ENCODE data around the gene BACH2. TPM values are rescaled to one million over a fixed set of nuclear protein-coding genes. Genes with fewer than 3 reads are reported as not detected.

Gene BACH2
- total and polyA plus RNA-seq, 7 donors = under 0.01 to 5.6 (median 1.4) TPM

- 90 to 93% methylated on average over 4 of the region's 4 CpGs for WGBS, 2 donors
- H3K36me3 ChIP-seq = no peaks in the 10 kb centered on the region
- TF ChIP-seq POLR2AphosphoS5 (IDR thresholded peaks at IDR 0.05) = no peak
- no peak for TF ChIP-seq EP300 (IDR thresholded peaks at IDR 0.05)
- TF ChIP-seq POLR2A (IDR thresholded peaks at IDR 0.05) = no peak
- TF ChIP-seq, protein P1, sequence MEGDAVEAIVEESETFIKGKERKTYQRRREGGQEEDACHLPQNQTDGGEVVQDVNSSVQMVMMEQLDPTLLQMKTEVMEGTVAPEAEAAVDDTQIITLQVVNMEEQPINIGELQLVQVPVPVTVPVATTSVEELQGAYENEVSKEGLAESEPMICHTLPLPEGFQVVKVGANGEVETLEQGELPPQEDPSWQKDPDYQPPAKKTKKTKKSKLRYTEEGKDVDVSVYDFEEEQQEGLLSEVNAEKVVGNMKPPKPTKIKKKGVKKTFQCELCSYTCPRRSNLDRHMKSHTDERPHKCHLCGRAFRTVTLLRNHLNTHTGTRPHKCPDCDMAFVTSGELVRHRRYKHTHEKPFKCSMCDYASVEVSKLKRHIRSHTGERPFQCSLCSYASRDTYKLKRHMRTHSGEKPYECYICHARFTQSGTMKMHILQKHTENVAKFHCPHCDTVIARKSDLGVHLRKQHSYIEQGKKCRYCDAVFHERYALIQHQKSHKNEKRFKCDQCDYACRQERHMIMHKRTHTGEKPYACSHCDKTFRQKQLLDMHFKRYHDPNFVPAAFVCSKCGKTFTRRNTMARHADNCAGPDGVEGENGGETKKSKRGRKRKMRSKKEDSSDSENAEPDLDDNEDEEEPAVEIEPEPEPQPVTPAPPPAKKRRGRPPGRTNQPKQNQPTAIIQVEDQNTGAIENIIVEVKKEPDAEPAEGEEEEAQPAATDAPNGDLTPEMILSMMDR (IDR thresholded peaks at IDR 0.05) = no peak
- no peak overlapping the region for H3K4me3 ChIP-seq
- H3K27me3 ChIP-seq = no peaks in the 10 kb centered on the region
- peaks cover 0 to 17% (median 11%) of the 10 kb centered on the region in 4 donors for H3K4me1 ChIP-seq
- intact Hi-C loops (cut with DNase I) = no loop called here
- no peak overlapping the region for H3K27ac ChIP-seq
- DNase-seq = no peak
- no peaks in the 10 kb centered on the region for H3K9me3 ChIP-seq
Measured at GRCh38 chr6:90193359-90193758, 103.3 kb downstream of the BACH2 start.

GRCh38 chr6:90192857-90193256 lies 103.8 kb downstream of the BACH2 start:
- H3K27ac ChIP-seq = no peak overlapping the region
- TF ChIP-seq POLR2AphosphoS5 (IDR thresholded peaks at IDR 0.05) (no peak), EP300 (IDR thresholded peaks at IDR 0.05) (no peak), POLR2A (IDR thresholded peaks at IDR 0.05) (no peak)
- TF ChIP-seq, protein P1 (IDR thresholded peaks at IDR 0.05) = no peak
- H3K4me3 ChIP-seq = no peak overlapping the region
- intact Hi-C loops (cut with DNase I) = no loop called here
- no peaks in the 10 kb centered on the region for H3K36me3 ChIP-seq
- H3K27me3 ChIP-seq = no peaks in the 10 kb centered on the region
- H3K9me3 ChIP-seq = no peaks in the 10 kb centered on the region
- peaks cover 0 to 17% (median 11%) of the 10 kb centered on the region in 4 donors for H3K4me1 ChIP-seq
- DNase-seq = no peak
- WGBS, 2 donors = 89 to 94% methylated on average over 3 of the region's 3 CpGs

DNA sequence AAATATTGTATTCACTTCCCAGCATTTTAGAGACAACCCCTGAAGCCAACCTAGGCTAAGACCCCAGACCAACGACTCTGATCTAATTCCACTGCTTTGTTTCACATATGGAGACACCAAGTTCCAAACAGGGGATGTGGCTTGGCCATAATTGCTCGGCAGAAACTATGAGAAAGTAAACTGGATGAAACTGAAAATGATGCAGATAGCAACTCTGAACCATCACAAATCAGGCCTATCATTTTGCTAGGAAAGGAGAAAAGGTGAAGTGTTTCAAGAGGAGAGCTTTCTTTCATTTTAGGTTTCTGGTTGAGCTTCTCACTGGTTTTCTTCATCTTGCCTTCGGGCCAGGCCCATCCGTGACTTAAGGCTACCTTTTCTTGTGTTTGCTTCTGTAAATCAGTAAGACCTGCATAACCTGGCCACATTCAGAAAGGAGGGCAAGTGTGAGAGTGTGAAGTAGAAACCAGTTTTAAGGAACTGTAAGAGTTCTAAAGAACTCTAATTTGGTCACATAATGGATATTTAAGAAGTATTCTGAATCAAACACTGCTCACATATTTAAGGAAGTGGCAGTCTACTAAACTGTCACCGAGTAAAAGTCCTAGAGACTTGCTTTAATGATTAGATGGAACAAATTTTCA lies 105.8 kb downstream of the BACH2 start:
- no peaks in the 10 kb centered on the region for H3K36me3 ChIP-seq
- WGBS, 2 donors = 61 to 71% methylated on average over 5 of the region's 5 CpGs
- TF ChIP-seq, protein P1 (IDR thresholded peaks at IDR 0.05) = no peak
- TF ChIP-seq EP300 (IDR thresholded peaks at IDR 0.05) (no peak), POLR2A (IDR thresholded peaks at IDR 0.05) (no peak), POLR2AphosphoS5 (IDR thresholded peaks at IDR 0.05) (no peak)
- H3K4me3 ChIP-seq = no peak overlapping the region
- no peaks in the 10 kb centered on the region for H3K27me3 ChIP-seq
- intact Hi-C loops (cut with DNase I) = no loop called here
- no peak for DNase-seq
- H3K9me3 ChIP-seq = no peaks in the 10 kb centered on the region
- H3K4me1 ChIP-seq = peaks cover 0 to 14% (median 11%) of the 10 kb centered on the region in 4 donors
- no peak overlapping the region for H3K27ac ChIP-seq

- Histone ChIP-seq H3K4me1 (peaks cover 0 to 14% (median 10%) of the 10 kb centered on the region in 4 donors), H3K36me3 (no peaks in the 10 kb centered on the region), H3K4me3 (no peak overlapping the region), H3K27ac (no peak overlapping the region), H3K9me3 (no peaks in the 10 kb centered on the region), H3K27me3 (no peaks in the 10 kb centered on the region)
- DNase-seq = no peak
- TF ChIP-seq POLR2AphosphoS5 (IDR thresholded peaks at IDR 0.05) (no peak), POLR2A (IDR thresholded peaks at IDR 0.05) (no peak), EP300 (IDR thresholded peaks at IDR 0.05) (no peak)
- TF ChIP-seq, protein P1 (IDR thresholded peaks at IDR 0.05) = no peak
- WGBS, 2 donors = 93 to 94% methylated on average over 4 of the region's 4 CpGs
- intact Hi-C loops (cut with DNase I) = no loop called here
Measured at GRCh38 chr6:90190131-90190530, 106.5 kb downstream of the BACH2 start.
